Adipose tissue (tissue), 3 donors: ENCODE results near the gene RAB10. TPM values are rescaled to one million over a fixed set of nuclear protein-coding genes. Genes with fewer than 3 reads are reported as not detected.
A peak's percentile ranks its signal among the peaks of the same experiment; 100 is the strongest.
"Not testable (repeated sequence)": the region's sequence is repeated elsewhere in the genome, so short reads cannot be mapped to it uniquely, and the experiment has no call there.

Source experiments
- H3K27ac ChIP-seq: one replicate; pipeline ENCODE4 v1.5.1; 2013; ENCODE audit warnings: low read depth, low read length
- WGBS, 3 donors: extraction: QIAGEN DNeasy Blood & Tissue Kit; methylation state at CpG; one replicate each; pipeline ENCODE4 v1.1.7; 2013; 5-methylcytosine and 5-hydroxymethylcytosine counted together
- polyA plus RNA-seq, 3 donors: library from polyadenylated mRNA; stranded (reverse); fragments of 200-250 nt; gene quantifications; one replicate each; pipeline ENCODE4 v1.2.3, GENCODE V29; 2013
- donor health status: healthy with polysubstance abuse.
- donor health status: Bipolar disorder and iron deficiency.
- donor health status: healthy.

RAB10 gene
- 10 to 100 TPM; 25.6 to 48.5 (median 47.1) TPM for polyA plus RNA-seq

- WGBS, 3 donors, result 0% methylated on average over 77 to 93 of the region's 94 CpGs
- H3K27ac ChIP-seq, result peak within 1 kb of the TSS; percentile 95
These were observed at the start of gene RAB10 for GRCh38 chr2:26033818-26034636. TSS of gene RAB10 (plus strand) at chr2:26034084. CDS start at chr2:26034609, 525 bp downstream.

- WGBS, 3 donors, result 89 to 93% (median 91%) methylated on average over 9 of the region's 9 CpGs
- H3K27ac ChIP-seq, result no peak overlapping the region
These were observed 45.8 kb upstream of the RAB10 start for GRCh38 chr2:25988134-25988533.

GRCh38 chr2:25989154-25989553 lies 44.7 kb upstream of the RAB10 start:
- H3K27ac ChIP-seq, result no peak overlapping the region
- 92 to 95% (median 95%) methylated on average over 4 of the region's 4 CpGs for WGBS, 3 donors

- no peak overlapping the region for H3K27ac ChIP-seq
- 50 to 58% (median 57%) methylated on average over 3 of the region's 3 CpGs for WGBS, 3 donors
These were observed 41.9 kb upstream of the RAB10 start for GRCh38 chr2:25991965-25992364.

DNA sequence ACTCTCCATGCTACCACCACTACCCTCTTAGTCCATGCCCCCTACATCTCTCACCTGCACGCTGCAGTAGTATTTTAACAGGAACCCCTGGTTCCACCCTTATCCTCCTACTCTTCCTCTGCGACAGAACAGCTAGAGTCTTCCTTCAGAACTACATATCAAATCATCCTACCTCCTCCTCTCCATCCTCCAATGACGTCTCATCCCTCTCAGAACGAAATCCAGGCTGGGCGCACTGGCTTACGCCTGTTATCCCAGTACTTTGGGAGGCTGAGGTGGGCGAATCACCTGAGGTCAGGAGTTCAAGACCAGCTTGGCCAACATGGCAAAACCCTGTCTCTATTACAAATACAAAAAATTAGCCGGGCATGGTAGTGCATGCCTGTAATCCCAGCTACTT lies 41.3 kb upstream of the RAB10 start:
- WGBS, 3 donors, result 87 to 95% (median 90%) methylated on average over 8 of the region's 8 CpGs
- no peak overlapping the region for H3K27ac ChIP-seq

GRCh38 chr2:25993049-25993448 lies 40.8 kb upstream of the RAB10 start:
- no peak overlapping the region for H3K27ac ChIP-seq
- 78 to 92% (median 80%) methylated on average over 5 of the region's 5 CpGs for WGBS, 3 donors

DNA sequence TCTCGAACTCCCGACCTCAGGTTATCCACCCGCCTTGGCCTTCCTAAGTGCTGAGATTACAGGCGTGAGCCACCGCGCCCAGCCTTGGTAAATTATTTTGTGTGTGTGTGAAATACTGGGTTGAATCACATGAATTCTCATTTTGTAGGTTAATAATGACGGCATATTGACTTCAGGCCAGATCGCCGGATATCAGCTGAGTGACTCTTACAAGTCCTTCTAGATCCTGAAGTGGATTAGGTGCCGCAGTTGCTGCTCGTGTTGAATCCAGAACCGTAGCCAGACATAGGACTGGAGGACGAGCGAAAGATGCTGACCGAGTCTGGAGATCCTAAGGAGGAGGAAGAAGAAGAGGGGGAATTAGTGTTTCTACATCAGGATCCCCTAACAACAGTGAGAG lies 39.4 kb upstream of the RAB10 start:
- no peak overlapping the region for H3K27ac ChIP-seq
- WGBS, 3 donors, result 93 to 95% (median 94%) methylated on average over 15 of the region's 15 CpGs

GRCh38 chr2:25996844-25997243 lies 37.0 kb upstream of the RAB10 start:
- WGBS, 3 donors, result 83 to 90% (median 85%) methylated on average over 1 of the region's 1 CpG
- no peak overlapping the region for H3K27ac ChIP-seq

- not testable (repeated sequence) for H3K27ac ChIP-seq
- 94 to 97% (median 95%) methylated on average over 13 of the region's 13 CpGs for WGBS, 3 donors
These were observed 35.0 kb upstream of the RAB10 start for GRCh38 chr2:25998816-25999383.

- not testable (repeated sequence) for H3K27ac ChIP-seq
- 73 to 83% (median 80%) methylated on average over 7 of the region's 7 CpGs for WGBS, 3 donors
These were observed 34.5 kb upstream of the RAB10 start for GRCh38 chr2:25999406-25999805.

DNA sequence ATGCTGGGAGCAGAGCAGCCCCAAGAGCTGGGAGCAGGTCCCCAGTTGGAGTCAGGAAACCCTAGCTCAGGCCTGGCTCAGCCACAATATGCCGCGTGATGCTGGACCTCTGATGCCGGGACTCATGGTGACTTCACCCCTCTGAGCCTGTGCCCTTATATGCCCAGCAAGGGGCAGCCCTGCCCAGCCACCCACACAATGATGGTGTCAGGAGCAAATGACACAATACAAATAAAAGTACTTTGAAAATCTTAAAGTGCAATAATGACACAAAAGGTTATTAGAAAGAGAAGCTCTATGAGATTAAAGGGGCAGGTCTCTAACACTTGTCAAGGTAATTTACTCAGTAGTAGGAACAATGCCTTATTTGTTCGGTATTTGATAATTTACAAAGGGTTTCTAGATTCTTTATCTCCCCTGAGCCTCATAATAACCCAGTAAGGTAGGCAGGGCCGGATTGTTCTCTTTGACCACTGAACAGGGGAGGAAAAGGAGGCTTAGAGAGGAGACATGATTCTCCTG lies 33.3 kb upstream of the RAB10 start:
- 39 to 70% (median 69%) methylated on average over 5 of the region's 5 CpGs for WGBS, 3 donors
- H3K27ac ChIP-seq, result no peak overlapping the region

- 6 to 22% (median 20%) methylated on average over 4 of the region's 4 CpGs for WGBS, 3 donors
- no peak overlapping the region for H3K27ac ChIP-seq
These were observed 32.0 kb upstream of the RAB10 start for GRCh38 chr2:26001743-26002351.

- 60 to 80% (median 65%) methylated on average over 9 of the region's 9 CpGs for WGBS, 3 donors
- H3K27ac ChIP-seq, result no peak overlapping the region
These were observed 31.1 kb upstream of the RAB10 start for GRCh38 chr2:26002632-26003310.

DNA sequence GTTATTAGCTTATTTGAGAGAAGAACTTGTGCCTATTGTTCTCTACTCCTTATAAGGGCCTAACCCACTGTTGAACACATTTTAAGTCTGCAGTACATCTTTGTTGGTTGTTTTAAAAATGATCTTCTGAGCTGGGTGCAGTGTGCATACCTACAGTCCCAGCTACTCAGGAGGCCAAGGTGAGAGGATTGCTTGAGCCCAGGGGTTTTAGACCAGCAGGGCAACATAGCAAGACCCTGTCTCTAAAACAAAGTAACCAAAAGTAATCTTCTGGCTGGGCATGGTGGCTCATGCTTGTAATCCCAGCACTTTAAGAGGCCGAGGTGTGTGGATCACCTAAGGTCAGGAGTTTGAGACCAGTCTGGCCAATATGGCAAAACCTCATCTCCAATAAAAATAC lies 25.8 kb upstream of the RAB10 start:
- 90 to 100% (median 95%) methylated on average over 1 of the region's 1 CpG for WGBS, 3 donors
- H3K27ac ChIP-seq, result no peak overlapping the region

DNA sequence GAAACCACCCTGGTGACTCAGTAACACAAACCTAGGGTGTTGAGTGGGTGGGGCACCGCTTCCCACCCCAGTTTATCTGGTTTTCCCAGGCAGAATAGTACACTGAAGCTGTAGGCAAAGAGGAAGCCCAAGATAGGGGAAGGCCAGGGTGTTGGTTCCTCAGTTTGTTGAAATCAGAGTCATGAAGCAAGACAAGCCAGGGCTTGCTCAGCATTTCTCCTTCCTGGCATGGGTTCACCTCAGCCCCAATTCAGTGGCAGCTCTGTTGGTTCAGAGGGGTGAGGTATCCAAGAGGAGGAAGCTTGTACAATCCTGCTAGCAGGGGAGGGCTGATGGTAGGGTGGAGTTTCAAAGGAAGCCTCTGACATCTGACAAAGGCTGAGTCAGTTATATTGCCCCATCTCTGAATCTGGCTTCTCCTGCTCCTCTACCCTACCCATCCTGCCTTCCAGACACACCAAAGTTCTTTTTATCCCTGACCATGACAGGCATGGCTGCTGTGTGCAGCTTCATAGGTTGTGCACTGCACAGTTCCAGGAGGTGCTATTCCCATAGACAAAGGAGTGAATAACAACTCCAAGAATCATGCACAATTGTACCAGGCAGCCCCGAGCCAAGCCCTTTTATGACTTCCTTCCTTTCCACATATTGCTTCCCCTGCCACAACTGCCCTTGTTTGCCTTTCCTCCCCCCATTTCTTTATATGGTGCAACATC lies 24.9 kb upstream of the RAB10 start:
- WGBS, 3 donors, result 47 to 85% (median 53%) methylated on average over 2 of the region's 2 CpGs

GRCh38 chr2:26009567-26009963 lies 24.3 kb upstream of the RAB10 start:
- WGBS, 3 donors, result 65 to 75% (median 67%) methylated on average over 2 of the region's 2 CpGs
- H3K27ac ChIP-seq, result no peak overlapping the region

More for the DNA sequence above, 24.9 kb upstream of the RAB10 start:
- H3K27ac ChIP-seq, result peak overlapping the region; percentile 31

DNA sequence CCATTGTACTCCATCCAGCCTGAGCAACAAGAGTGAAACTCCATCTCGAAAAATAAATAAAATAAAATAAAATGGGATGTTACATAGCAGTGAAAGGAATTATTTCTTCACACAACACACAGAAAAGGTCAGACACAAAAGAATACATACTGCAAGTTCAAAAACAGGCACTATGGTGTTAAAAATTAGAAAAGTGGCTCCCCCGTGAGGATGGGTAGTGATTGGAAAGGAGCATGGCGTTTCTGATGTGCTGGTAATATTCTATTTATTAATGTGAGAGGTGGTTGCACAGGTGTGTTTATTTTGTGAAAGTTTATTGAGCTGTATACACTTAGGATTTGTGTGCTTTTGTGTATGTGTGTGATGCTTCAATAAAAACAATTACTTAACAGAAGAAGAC lies 22.9 kb upstream of the RAB10 start:
- no peak overlapping the region for H3K27ac ChIP-seq
- WGBS, 3 donors, result 71 to 83% (median 82%) methylated on average over 3 of the region's 3 CpGs

DNA sequence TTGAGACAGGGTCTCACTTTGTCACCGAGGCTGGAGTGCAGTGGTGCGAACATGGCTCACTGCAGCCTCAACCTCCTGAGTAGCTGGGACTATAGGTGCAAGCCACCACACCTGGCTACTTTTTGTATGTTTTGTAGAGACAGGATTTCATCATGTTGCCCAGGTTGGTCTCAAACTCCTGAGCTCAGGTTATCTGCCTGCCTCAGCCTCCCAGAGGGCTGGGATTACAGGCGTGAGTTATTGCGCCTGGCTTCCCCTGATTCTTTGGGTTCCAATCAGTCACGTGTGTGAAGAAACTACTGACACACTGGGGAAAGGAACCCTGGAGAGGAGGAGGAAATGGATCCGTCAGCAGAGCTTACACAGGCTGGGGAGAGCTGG lies 22.3 kb upstream of the RAB10 start:
- 58 to 60% (median 60%) methylated on average over 6 of the region's 6 CpGs for WGBS, 3 donors
- H3K27ac ChIP-seq, result no peak overlapping the region
